SHP77 treated with DMSO at 0.1 percent for 48 hours (cell line): ENCODE measurements around the gene FILIP1.

Experiments used
- DNase-seq: peaks from one replicate; lab custom pipeline; 2025; lab: John Stamatoyannopoulos, UW

Gene FILIP1, protein sequence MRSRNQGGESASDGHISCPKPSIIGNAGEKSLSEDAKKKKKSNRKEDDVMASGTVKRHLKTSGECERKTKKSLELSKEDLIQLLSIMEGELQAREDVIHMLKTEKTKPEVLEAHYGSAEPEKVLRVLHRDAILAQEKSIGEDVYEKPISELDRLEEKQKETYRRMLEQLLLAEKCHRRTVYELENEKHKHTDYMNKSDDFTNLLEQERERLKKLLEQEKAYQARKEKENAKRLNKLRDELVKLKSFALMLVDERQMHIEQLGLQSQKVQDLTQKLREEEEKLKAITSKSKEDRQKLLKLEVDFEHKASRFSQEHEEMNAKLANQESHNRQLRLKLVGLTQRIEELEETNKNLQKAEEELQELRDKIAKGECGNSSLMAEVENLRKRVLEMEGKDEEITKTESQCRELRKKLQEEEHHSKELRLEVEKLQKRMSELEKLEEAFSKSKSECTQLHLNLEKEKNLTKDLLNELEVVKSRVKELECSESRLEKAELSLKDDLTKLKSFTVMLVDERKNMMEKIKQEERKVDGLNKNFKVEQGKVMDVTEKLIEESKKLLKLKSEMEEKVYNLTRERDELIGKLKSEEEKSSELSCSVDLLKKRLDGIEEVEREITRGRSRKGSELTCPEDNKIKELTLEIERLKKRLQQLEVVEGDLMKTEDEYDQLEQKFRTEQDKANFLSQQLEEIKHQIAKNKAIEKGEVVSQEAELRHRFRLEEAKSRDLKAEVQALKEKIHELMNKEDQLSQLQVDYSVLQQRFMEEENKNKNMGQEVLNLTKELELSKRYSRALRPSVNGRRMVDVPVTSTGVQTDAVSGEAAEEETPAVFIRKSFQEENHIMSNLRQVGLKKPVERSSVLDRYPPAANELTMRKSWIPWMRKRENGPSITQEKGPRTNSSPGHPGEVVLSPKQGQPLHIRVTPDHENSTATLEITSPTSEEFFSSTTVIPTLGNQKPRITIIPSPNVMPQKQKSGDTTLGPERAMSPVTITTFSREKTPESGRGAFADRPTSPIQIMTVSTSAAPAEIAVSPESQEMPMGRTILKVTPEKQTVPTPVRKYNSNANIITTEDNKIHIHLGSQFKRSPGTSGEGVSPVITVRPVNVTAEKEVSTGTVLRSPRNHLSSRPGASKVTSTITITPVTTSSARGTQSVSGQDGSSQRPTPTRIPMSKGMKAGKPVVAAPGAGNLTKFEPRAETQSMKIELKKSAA (N-terminal part only)

DNA sequence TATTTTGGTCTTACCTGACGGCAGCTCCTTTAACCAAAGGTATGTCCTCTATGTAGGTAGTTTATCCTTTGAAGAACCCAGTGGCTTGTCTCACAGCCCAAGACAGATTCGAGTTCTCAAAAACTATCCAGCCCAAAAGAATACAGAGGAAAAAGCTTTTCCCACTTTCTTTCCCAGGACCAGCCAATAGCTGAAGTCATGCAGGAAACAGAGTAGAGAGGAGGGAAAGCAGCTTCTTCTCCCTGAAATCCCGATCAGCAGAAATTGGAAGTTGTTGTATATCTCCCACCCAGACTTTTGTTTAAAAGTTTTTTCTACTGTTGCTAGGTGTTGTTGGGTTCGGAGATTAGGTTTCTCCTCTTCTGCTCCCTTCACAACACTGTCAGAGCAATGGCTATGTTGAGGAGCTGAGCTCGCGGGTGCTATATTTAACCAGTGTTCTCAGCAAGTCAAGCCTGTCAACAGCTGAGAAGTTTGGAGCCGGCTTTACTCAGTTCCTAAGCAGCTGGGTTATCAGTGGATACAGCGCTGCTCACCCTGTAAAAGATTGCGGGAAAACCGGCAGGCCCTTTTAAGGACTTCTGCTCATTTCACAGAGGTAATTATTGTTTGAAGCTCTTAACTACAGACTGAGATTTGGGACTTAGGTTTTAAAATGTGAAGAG is at the start of gene FILIP1:
Gene FILIP1 (minus strand): TSS at position 401 of the 665 bp plus-strand sequence. CDS start 78,828 bp downstream, outside the sequence.
- no peak for DNase-seq

DNA sequence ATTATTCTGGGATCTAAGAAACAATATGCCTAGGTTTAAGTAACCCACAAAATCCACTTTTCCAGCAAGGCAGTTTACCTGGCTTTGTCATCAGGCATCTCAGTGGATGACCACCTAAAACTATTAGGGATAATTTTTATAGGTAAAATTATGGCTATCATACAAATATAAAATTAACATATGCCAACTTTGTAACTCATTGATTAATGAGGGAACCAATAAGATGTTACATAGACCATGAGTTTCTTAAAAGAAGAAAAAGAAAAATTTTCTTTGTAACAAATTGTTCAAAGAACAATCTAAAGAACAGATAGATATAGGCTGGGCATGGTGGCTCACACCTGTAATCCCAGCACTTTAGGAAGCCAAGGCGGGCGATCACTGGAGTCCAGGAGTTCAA is 49.7 kb upstream of the FILIP1 start:
- no peak for DNase-seq

DNA sequence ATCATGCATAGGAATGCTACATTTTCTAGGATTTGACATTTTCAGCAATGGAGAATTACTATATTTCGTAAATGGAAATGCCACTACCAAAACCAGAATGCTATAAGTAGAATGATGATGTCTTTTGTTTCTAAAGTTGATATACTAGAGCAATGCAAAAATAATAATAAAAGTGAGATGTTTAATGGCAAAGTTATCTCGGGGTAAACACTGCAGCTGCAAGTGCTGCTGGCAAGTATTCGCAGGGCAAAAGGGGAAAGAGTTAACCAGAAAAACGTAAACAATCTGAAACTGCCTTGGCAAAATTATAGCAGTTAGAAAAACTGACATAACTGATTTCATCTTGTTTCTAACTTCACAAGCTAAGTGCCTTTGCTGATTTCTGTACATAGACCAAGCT is 45.5 kb upstream of the FILIP1 start:
- no peak for DNase-seq

DNA sequence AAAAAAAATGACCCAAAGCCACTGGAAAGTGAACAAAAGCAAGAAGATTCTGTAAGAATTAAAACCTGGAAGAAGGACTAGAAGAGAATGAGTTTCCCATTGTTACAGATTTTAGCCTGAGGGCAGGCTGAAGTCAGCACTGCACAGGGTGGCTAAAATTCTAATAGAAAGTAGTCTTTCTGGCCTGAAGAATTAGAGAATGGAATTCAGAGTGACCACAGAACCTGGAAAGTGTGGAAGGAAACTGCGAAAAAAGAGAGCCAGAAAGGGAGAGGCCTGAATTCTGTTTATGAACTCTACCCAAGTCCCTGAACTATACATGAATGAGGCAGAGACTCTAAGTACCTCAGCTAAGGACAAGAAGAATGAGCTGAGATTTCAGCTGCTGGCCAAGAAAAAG is 38.9 kb upstream of the FILIP1 start:
- DNase-seq = no peak

DNA sequence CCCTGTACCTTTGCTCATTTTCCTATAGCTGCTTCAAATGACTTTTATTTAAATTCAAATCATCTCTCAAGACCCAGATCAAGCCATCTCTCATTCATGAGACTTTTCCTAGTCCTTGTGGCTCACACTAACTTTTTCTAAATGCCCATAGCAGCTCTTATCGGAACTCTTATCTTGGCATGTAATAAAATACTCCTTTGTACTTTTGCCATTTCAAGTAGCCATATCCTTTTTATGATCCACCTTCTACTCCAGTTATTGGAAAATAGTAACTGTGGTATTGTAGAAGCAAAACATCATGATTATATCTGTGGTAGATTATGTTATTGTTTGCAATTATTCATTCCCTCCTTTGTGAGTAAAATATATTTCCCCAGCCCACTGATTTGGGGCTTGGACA is 37.6 kb upstream of the FILIP1 start:
- DNase-seq = no peak

DNA sequence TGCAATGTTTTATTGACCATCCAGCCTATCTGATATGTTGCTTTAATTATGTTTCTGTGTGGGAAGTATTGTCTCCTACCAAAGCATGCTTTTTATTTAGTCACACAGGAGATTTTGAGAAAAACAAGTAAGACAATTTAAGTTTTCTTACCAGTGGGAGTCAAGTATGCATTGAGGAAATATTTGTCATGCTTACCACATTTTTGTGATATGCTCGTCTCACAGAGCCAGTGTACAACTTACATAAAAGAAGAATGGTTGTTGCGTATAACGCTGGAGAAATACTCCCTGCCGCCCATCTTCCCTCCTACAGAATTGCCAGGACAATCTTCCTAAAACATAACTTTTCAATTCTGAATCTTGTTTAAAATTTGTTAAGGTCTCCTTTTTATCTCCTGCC is 37.1 kb upstream of the FILIP1 start:
- no peak for DNase-seq

DNA sequence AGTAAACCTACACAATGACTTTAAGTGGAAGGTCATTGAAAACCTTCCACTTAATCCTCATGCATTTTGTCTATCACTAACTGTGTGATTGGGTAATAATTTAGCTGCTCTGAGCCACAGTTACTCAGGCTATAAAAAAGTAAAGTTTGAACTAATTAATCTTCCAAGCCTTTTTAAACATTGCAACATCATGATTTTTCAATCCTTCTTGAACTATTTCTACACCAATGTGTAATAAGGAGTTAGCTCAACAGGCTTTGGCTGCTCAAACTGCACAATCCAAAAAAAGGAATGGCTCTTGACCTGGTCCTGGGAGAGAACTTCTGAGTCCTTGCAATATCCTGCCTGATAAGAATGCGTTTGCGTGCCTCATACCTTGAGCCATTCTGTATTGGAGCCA is 34.8 kb upstream of the FILIP1 start:
- no peak for DNase-seq

DNA sequence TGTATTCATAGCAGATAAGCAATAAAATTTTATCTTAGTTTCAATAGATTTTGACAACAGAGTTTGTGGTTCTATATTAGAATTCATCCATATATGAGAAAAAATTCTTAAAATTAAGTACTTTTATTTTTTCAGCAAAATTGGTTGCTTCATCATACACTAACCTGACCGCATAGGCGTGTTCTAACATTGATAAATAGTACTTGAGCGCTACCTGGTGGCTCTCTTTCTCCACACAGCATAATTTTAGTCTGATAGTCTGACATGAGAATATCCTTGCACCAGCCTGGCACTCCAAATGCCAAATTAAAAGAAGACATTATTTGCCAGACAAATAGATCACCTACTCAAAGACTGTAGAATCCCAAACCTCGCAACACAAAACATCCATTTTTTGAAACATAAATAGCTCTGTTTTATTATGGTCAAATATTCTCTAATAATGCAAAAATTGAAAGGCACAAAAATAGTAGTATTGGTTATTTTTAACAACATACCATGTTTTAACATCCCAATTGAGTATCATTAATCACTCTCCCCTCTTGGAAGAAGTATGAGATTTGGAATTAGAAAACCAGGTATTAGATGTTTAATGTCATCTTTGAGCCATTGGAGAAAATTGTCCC is 33.0 kb upstream of the FILIP1 start:
- peak; percentile 22 for DNase-seq

DNA sequence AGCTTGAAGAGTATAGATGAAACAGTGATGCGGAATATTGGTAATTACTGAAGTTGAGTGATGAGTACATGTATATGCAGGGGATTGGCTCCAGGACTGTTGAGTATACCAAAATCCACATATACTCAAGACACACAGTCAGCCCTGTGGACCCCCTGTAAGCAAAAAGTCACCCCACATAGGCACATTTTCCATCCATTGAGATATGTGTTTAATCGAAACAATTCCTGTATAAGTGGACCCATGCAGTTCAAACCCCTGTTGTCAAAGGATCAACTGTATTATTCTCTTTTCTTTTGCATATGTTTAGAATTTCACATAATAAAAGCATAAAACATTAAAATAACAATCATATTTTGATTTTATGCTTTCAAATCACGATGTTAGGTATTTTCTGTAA is 32.1 kb upstream of the FILIP1 start:
- DNase-seq = no peak

DNA sequence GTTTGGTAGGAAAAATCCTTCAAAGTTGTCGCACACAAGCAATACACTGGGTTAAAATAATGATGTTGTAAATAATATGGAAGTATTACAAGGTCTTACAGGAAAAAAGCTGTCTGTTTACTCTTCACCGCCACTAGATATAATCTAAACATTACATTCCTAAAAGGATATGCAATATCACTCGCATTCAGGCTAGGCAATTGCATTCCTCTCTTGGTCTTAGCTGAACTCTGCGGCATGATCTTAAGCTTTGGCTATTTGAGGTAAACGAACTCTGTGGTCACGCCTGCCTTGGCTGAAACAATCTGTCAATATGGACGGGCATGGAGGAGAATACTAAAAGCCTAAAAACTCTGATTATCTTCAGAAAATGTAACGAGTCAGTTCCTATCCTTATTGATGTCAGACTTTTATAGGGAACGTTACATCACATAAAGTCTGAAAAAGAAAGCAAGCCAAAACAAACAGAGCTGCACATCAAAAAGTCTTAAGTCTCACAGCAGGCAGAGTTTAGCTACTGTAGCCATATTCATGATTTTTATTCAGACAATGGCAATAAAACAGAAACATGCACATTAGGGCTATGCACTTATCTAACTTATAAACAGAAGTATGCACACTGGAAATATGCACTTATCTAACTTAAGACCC is 30.8 kb upstream of the FILIP1 start:
- DNase-seq = no peak

DNA sequence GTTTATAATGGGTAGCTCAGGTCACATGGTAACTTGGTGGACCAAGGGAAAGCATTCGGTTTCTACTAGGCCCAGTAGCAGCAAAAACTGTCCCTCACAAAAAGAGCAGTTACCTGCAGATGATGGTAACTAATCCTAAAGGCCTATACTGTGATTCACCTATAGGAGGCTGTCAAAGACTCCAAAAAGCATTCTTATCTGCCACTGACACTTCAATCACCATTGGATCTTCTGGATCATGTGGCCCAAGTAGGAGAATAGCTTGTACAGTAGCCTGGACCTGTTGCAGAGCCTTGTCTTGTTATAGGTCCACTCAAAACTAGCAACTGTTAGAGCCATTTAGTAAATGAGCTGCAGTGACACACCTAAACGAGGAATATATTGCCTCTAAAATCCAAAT is 23.2 kb upstream of the FILIP1 start:
- no peak for DNase-seq

DNA sequence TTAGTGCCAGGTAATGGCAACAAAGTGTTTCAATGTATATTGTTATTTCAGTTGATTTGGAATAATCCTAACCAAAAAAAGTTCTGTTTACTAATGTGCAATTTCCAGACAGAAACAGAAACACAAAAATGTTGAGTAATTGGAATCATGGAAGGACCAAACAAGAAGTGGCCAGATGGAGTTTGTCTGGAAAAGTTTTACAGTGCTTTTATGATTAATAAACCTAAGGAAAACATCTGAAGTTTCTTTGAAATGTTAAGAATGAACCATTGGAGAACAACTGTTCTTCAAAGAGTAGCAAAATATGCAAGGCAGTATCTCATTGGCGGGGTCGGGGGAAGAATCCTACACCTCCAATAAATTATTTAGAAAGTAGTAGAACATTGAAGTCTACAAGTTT is 19.0 kb upstream of the FILIP1 start:
- DNase-seq = no peak

DNA sequence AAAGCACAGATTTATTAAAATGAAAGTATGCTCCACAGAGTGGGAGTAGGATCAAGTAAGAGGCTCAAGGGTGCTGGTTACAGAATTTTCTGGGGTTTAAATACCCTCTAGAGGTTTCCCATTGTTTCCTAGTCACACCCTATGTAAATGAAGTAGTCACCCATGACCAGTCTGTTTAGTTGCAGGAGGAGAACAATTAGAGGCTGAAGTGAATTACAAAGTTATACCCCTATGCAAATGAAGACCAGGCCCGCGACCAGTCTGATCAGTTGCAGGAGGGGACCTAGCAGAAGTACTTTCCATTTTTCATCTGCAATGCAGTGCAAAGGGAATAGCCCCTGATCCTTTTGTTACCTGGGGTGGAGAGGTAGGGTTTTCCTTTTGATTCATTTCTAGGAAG is 11.8 kb upstream of the FILIP1 start:
- DNase-seq = no peak

DNA sequence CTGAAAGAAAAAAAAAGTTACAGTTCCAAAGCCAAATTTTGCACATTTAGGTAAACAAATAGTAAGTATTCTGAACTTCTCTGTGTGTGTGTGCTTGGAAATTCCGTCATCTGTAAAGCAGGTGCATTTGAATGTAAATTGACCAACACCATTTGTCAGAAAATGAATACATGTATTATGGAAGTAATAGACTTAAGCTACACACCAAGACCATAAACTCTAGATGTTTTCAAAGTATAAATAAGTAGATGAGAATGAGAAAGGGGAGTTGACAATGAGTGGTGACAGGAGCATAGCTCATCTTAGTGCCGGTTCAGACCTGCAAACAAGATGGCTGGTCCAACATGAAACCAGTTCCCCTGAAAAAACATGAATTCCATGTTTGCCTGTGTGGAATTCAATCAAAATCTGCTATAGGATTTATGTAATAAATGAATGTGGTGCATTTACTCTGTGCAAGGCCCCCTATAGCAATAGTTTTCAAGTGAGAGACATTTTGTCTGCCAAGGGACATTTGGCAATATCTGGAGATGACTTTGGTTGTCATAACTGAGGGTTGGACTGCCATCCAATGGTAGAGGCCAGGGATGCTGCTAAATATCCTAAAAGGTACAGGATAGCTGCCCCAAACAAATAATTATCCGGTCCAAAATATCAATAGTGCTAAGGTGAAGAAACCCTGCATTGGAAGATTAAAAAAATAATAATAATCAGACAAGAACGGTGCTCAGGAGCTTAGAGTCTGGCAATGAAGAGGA is 11.0 kb upstream of the FILIP1 start:
- DNase-seq = no peak

DNA sequence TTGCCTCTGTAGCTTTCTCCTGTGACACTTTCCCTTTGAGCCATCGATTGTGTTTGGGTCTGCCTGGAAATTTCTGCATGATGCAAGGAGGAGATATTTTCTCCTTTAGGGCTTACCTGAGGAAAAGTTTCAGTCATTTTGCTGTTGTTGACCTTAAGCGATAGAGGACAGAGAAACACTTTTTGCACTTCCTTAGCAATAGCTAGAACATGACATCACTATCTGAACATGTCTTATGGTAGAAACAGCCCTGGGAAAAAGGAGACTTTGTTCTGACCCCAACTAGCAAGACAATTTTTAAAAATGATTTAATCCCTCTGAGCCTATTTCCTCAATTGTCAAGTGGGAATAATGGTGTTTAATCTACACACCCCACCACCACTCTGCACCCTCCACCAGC is 9.7 kb upstream of the FILIP1 start:
- DNase-seq = no peak

DNA sequence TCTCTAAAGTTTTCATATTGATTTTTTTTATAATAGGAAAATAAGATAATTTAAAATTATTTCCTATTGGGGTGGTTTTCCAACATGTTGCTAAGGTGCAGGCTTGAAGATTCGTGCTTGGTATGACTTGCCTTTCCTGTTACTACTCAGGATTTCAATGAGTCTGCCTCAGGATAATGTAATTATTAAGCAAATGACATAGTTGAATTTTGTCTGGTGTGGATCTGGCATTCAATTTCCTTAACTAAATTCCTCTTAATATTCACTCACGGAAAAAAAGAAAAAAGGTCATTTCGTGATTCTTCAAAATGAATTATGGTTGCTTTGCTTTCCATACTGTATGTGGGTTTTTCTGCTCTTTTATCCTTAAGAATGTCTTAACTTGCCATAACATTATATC is 9.3 kb upstream of the FILIP1 start:
- DNase-seq = no peak

DNA sequence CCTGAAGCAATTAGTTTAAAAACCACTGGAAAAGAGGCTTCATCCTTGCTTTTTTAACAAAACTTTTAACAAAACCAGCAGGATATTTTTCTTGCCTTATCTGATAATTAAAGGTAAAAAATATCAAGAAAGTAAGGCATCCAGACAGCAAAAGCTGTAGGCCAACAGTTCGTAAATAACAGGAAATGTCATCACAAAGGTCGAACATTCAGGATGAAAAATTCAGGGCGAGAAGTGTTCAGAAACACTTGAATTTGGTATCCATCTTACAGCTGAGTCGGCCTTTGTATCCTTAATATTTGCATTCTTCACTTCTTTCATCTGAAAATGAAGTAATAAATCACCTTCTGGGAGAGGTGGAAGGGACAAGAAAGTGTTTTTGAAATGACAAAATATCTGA is 8.2 kb upstream of the FILIP1 start:
- no peak for DNase-seq

DNA sequence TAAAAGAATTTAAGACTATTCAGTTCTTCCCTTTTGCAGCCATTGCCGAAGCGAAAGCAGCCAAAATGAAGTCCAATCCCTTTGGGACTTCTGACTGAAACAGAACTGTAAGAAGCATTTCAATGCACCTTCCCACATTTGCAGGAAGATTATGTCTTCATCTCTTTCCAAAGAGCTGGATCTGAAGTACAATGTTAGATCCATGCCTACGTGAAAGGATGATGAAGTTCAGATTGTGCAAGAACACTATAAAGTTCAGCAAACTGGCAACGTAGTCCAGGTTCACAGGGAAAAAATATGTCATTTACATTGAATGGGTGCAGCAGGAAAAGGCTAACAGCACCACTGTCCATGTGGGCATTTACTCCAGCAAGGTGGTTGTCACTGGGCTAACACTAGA is 6.0 kb upstream of the FILIP1 start:
- DNase-seq = no peak

DNA sequence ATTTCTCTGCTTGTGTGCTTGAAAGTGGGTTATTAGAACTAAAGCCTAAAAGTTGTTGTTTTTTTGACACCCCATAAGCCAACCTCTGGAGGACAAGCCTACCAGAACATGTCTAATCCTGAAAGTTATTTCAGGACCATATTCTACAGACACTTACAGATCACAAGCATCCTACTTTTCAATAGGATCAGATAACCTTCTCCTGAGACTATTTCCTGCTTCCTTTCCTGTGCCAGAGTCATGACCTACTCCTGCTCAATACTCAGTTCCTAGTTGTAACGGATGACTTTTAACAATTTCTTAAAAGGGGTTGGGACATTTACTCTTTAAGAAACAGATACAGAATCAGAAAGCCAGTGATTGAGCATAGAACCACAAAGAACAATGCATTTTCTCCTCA is 5.3 kb upstream of the FILIP1 start:
- DNase-seq = no peak

DNA sequence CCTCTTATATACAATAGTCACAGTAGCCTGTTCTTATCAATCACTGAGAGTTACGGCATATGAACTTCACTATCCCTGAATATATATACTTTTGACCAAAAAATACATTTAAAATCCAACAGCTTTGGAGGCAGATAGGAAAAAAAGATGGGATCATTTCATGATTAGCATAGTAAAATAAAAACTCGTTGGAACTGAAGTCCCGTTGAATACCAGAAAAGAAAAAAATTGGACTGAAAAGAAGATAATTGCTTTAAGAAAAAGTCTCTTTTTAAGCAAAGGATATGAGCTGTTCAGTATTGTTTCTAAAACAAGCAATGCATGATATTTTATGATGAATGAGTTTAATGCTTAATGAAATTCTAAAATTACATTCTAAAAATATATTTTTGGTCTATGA is 4.4 kb upstream of the FILIP1 start:
- DNase-seq = no peak
